GM06990 (cell line): ENCODE results near the gene VPS72.
"Not testable (repeated sequence)": the region's sequence is repeated elsewhere in the genome, so short reads cannot be mapped to it uniquely, and the experiment has no call there.

Source experiments
- DNase-seq: peaks from one replicate; pipeline ENCODE4 v3.0.0-alpha.2; 2011; ENCODE audit not compliant: insufficient read length; ENCODE audit errors: extremely low read depth
- H3K27me3 ChIP-seq: replicated peaks from 2 replicates; pipeline ENCODE4 v1.6.0; 2011; ENCODE audit warnings: low read length; ENCODE audit not compliant: control insufficient read depth, insufficient read depth
- H3K36me3 ChIP-seq: 2 replicates; pipeline ENCODE4 v1.5.1; 2011; ENCODE audit warnings: low read length; ENCODE audit not compliant: control insufficient read depth, insufficient read depth
- H3K4me3 ChIP-seq: replicated peaks from 2 replicates; pipeline ENCODE4 v1.5.1; 2011; ENCODE audit warnings: low read depth, mild to moderate bottlenecking, control low read depth, low read length
- TF ChIP-seq, protein P1 (sequence below): IDR thresholded peaks from 2 replicates; pipeline ENCODE4 v1.5.1; 2011; ENCODE audit warnings: low read length, control low read depth, mild to moderate bottlenecking, inconsistent platforms; ENCODE audit not compliant: insufficient read depth, poor library complexity, severe bottlenecking

Gene VPS72

DNA sequence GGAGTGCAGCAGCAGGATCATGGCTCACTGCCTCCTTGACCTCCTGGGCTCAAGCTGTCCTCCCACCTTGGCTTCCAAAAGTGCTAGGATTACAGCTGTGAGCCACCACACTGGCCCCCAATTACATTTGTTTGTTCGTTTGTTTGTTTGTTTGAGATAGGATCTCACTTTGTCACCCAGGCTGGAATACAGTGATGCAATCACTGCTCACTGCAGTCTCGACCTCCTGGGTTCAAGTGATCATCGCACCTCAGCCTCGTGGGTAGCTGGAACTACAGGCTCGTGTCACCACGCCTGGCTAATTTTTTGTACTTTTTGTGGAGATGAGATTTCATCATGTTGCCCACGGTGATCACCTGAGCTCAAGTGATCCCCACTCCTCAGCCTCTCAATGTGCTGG, 2.0 kb upstream of the VPS72 start:
- Histone ChIP-seq H3K4me3 (no peak overlapping the region), H3K36me3 (no peaks in the 10 kb centered on the region), H3K27me3 (no peaks in the 10 kb centered on the region)
- no peak for DNase-seq
- TF ChIP-seq, protein P1, sequence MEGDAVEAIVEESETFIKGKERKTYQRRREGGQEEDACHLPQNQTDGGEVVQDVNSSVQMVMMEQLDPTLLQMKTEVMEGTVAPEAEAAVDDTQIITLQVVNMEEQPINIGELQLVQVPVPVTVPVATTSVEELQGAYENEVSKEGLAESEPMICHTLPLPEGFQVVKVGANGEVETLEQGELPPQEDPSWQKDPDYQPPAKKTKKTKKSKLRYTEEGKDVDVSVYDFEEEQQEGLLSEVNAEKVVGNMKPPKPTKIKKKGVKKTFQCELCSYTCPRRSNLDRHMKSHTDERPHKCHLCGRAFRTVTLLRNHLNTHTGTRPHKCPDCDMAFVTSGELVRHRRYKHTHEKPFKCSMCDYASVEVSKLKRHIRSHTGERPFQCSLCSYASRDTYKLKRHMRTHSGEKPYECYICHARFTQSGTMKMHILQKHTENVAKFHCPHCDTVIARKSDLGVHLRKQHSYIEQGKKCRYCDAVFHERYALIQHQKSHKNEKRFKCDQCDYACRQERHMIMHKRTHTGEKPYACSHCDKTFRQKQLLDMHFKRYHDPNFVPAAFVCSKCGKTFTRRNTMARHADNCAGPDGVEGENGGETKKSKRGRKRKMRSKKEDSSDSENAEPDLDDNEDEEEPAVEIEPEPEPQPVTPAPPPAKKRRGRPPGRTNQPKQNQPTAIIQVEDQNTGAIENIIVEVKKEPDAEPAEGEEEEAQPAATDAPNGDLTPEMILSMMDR = no peak

GRCh38 chr1:151188667-151189066, 1.3 kb downstream of the VPS72 start:
- DNase-seq, H3K27me3 ChIP-seq: not testable (repeated sequence)

GRCh38 chr1:151187205-151187604, 2.8 kb downstream of the VPS72 start:
- Histone ChIP-seq H3K27me3 (no peaks in the 10 kb centered on the region), H3K36me3 (peaks cover 11% of the 10 kb centered on the region), H3K4me3 (no peak overlapping the region)
- TF ChIP-seq, protein P1 = no peak
- no peak for DNase-seq

More at GRCh38 chr1:151188667-151189066, 1.3 kb downstream of the VPS72 start:
- not testable (repeated sequence) for H3K36me3 ChIP-seq
- H3K4me3 ChIP-seq = peak overlapping the region; percentile 91

DNA sequence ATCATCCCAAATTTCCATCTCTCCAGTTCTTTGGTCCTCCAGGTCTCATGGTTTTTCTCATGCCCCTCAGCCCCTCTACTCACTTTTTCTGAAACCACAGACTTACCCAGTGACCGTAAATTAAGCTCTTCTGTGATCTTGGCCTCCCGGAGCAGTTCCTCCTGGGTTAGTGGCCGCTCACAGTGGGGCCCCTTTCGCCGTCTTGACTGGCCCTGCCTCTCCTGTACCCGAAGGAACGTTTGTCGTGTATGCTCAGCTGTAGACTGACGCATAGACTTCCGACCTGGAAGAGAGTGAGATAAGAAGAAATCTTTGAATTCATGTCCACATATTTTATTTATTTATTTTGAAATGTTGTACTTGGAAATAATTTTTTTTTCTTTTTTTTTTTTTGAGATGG, 5.8 kb downstream of the VPS72 start:
- Histone ChIP-seq H3K4me3 (no peak overlapping the region), H3K27me3 (no peaks in the 10 kb centered on the region), H3K36me3 (peaks cover 18% of the 10 kb centered on the region)
- no peak for DNase-seq
- TF ChIP-seq, protein P1 = no peak

DNA sequence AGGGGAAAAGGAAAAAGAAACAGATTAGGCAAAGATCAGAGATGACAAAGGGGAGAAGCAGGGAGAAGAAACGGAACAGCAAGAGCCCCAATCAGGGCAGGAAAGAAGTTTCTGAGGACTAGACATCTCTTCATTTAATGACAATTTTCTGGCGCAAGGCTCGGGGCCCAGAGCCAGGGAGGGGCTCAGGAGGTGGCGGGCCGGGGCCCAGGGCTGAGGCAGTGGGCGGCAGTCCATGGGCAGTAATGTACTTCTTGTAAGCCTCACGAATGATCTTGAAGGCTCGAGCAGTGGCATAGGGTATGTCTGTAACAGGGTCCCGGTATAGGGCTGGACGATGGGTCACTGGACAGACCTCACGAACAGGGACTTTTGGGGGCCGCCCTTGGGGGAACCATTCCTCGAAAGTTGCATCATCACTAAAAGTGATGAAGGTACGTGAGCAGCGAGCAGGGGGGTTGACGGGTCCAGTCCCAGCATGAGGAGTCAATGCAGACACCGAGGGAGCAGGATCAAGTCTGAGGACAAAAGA, 13.4 kb downstream of the VPS72 start:
- H3K4me3 ChIP-seq = no peak overlapping the region
- H3K27me3 ChIP-seq = no peaks in the 10 kb centered on the region
- no peak for DNase-seq
- TF ChIP-seq, protein P1 = no peak
- H3K36me3 ChIP-seq = peaks cover 21% of the 10 kb centered on the region

DNA sequence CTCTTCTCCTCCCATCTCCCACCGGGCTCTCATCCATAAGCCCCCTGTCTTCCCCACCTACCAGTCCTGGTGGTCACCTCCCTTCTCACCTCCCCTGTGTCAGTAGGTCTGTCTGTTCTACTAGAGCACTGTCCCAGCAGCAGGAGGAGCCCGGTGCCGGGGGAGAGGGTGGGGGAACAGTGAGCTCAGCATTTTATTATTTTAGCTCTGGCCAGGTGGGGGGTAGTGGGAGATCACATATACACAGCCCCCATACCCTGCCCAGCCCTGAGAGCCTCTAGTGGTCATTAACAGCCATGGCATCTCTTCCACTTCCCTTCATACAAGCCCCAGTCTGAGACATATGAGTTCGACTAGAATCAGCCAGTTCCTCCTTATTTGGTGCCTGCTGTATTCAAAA, 14.1 kb downstream of the VPS72 start, which contains the start of gene TMOD4:
TMOD4 (minus strand) TSS at position 119 of the 400 bp plus-strand sequence. CDS start 1,106 bp downstream, outside the sequence.
- no peak for DNase-seq
- Histone ChIP-seq H3K4me3 (no peak within 1 kb of the TSS), H3K27me3 (no peaks in the 10 kb centered on the region), H3K36me3 (peaks cover 21% of the 10 kb centered on the region)
- TF ChIP-seq, protein P1 = peak; percentile 60
